ENCODE results near the gene CAMKMT. TPM values are rescaled to one million over a fixed set of nuclear protein-coding genes. Genes with fewer than 3 reads are reported as not detected.

The CAMKMT gene
- total RNA-seq, 1 donor from 2014 or later: 6.1 TPM

DNA sequence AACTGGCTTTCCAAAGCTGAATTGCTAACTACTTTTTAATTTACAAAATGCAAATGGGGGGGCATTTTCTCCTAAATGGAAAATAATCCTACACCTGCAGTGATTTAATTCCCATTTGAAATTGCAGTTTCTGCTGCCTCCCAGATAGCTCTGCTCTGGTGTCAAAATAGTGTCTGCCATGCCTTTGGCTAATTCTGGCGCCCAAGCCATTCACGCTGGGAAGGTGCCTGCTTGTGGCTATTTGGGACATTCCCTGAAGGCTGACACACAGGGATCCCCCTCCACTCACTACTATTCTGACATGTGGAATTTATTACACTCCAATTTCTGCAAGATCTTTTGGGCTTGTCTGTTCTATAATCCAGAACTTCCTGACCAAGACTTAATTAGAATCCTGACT, 451.4 kb downstream of the CAMKMT start:
- DNase-seq (ENCODE audit: extremely low read depth, low read depth, low spot score): no peak

DNA sequence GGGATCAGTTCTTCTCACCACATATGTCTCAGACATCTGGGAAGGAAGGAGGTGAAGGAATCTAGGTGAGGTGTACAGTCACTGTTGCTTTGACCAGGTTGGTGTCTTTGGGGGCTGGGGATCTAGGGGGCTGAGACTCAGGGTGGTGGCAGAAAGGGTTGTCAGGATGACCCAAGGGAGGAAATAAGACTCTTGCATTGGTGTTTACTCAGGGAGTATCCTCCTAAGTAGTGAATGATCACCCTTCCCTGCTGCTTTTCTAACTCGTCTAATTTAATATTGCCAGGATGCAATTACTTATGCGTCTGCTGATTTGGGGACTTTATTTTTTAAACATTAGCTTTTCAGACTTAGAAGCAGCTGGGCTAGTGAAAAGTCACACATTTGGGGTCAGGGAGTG, 451.9 kb downstream of the CAMKMT start:
- no peak for DNase-seq (ENCODE audit: extremely low read depth, low read depth, low spot score)

DNA sequence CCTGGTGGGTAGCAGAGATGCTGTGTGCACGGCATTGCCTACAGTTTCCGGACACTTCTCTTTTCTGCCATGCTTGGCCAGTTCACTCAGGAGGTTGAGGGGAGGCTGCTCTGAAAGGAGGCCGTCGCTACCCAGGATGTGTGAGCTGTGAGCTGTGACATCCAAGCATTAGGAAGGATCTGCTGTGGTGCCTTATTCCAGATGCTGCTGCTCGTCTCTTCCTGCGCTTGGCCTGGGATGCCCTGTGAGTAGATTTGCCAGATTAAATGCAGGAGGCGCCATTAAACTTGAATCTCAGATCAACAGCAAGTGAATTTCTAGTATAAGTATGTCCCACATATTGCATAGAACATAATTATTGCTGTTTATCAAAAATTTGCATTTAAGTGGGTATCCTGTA, 455.5 kb downstream of the CAMKMT start:
- DNase-seq (ENCODE audit: extremely low read depth, low read depth, low spot score): no peak

DNA sequence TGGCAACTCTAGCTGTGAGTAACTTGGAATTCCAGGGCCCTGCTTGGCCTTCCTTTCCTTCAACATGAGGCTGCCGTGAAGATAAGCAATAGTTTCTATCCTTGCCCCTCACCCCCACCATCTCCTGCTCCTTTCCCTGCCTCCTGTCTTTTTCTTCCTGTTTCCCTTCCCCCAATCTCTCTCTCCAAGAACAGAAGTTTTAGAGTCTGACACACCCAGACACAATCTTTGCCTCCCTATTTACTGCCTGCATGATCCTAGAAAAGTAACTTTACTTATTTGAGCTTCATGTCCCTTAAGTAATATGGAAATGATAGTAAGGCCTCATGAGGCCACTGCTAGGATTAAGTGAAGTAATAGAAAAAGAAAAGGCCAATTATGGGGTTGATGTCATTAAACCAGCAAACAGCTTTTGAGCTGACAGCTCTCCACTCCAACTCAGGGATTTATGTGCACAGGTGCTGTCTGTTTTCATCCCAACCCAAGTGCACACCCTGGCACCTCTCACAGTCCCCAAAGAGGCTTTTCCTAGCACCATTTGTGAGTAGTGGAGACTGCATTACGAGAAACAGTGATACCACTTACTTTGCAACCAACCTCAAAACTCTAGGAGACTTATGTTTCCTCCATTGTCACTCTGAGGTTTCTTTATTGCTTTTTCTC, 456.1 kb downstream of the CAMKMT start:
- no peak for DNase-seq (ENCODE audit: extremely low read depth, low read depth, low spot score)

GRCh38 chr2:44819061-44819460, 457.3 kb downstream of the CAMKMT start:
- DNase-seq (ENCODE audit: extremely low read depth, low read depth, low spot score): no peak

DNA sequence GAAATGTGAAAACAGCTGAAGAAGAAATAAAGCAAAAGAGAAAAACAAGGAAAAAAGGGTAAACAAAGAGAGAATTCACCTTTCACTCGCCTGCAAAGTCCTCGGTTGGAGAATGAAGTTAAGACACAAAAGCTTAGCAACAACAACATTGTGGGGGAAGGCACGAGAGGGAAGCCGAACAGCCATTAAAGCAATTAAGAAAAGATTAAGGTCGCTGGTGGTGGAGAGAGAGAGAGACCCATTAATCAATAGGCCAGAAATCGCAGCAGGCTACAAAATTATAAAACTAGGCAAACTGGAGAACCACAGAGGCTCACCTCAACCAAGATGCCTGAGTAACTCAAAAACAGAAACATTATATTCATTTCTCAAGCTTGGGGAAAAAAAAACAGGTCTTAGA, 459.8 kb downstream of the CAMKMT start:
- no peak for DNase-seq (ENCODE audit: extremely low read depth, low read depth, low spot score)

GRCh38 chr2:44822174-44822573, 460.4 kb downstream of the CAMKMT start:
- no peak for DNase-seq (ENCODE audit: extremely low read depth, low read depth, low spot score)

Other genes starting within 250 kb of the CAMKMT start
- 15.5 and 16.3 TPM in 2 replicates for gene PPM1B, start 193.1 kb upstream of the CAMKMT start, total RNA-seq
- not detected in 2 replicates for gene SLC3A1, start 86.5 kb upstream of the CAMKMT start, total RNA-seq
- 28.8 and 30.2 TPM in 2 replicates for gene PREPL, start 453 bp upstream of the CAMKMT start, total RNA-seq